ENCODE results near the gene GAREM1. TPM values are rescaled to one million over a fixed set of nuclear protein-coding genes. Genes with fewer than 3 reads are reported as not detected.

GAREM1 gene
- total RNA-seq, 3 donors from 2014 or later: 14.5 to 29.0 (median 19.6) TPM

- peaks cover 5% of the 10 kb centered on the region for H3K4me1 ChIP-seq (ENCODE audit: low read depth)
- H3K9me3 ChIP-seq: no peaks in the 10 kb centered on the region
- DNase-seq: no peak
- no peaks in the 10 kb centered on the region for H3K36me3 ChIP-seq (ENCODE audit: low read depth)
- no peak for TF ChIP-seq CTCF (IDR thresholded peaks at IDR 0.05)
- intact Hi-C loops (cut with DNase I, micrococcal nuclease): no loop called here
- peak; percentile 39 for ATAC-seq
- H3K4me3 ChIP-seq: no peak overlapping the region
Measured at GRCh38 chr18:32258558-32259204, 212.0 kb downstream of the GAREM1 start.

DNA sequence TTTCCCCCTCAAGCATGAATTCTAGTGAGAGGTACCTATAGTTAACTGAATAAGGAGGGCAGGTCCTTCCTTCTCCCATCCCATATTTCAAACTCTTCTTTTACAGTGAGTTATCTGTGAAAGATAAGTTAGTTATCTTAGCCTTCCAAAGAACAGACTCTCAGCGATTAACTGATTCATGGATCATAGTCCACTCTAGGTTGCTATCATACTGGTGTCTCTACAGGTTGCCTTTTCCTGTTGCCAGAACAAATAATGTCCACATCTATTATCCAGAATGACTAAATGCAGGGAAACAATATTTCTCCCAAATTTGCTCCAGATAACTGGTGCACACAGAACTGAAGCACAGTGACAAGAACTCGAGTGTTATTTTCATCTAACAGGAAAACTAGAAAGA lies 212.5 kb downstream of the GAREM1 start:
- Histone ChIP-seq H3K4me3 (no peak overlapping the region), H3K4me1 (ENCODE audit: low read depth) (peaks cover 5% of the 10 kb centered on the region), H3K36me3 (ENCODE audit: low read depth) (no peaks in the 10 kb centered on the region), H3K9me3 (no peaks in the 10 kb centered on the region)
- intact Hi-C loops (cut with DNase I, micrococcal nuclease): no loop called here
- TF ChIP-seq CTCF (IDR thresholded peaks at IDR 0.05): no peak
- DNase-seq (no peak), ATAC-seq (peak; percentile 72)

DNA sequence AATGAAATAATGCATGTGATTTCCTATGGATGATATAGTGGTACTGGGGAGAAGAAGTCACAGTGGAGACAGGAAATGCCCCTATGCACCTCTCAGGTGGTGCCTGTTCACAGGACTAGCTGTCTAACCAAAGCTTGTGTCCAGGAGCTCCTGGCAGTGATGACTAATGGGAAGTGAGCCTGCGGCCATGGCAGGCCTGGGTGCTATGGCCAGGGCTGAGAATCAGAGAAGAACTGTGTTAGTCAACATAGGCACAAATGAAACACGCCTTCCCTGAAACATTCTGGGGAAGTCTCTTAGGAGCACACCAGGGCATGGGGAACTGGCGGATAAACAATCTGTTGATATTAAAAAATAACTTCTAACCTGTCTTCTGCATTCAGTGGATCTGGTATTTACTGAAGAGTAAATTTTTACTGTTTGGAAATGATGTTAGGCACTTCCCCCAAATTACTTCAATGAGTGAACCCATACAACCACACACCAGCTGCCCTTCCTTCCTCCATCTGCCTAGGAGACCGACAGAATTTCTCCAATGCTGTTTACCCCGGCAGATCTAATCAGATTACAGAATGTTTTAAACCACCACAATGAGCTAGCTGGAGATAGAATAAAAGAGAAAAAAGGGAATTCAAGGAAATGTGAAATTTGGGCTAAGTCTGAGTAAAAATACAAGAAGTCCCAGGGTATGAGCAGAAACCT lies 213.4 kb downstream of the GAREM1 start:
- TF ChIP-seq CTCF (IDR thresholded peaks at IDR 0.05): no peak
- intact Hi-C loops (cut with DNase I, micrococcal nuclease): no loop called here
- Histone ChIP-seq H3K9me3 (no peaks in the 10 kb centered on the region), H3K4me3 (no peak overlapping the region), H3K4me1 (ENCODE audit: low read depth) (peaks cover 5% of the 10 kb centered on the region), H3K36me3 (ENCODE audit: low read depth) (no peaks in the 10 kb centered on the region)
- ATAC-seq (no peak), DNase-seq (no peak)

GRCh38 chr18:32255570-32255969 lies 215.1 kb downstream of the GAREM1 start:
- ATAC-seq: no peak
- no peaks in the 10 kb centered on the region for H3K9me3 ChIP-seq
- H3K36me3 ChIP-seq (ENCODE audit: low read depth): no peaks in the 10 kb centered on the region
- H3K4me1 ChIP-seq (ENCODE audit: low read depth): peaks cover 5% of the 10 kb centered on the region
- no peak for DNase-seq
- intact Hi-C loops (cut with DNase I, micrococcal nuclease): no loop called here
- TF ChIP-seq CTCF (IDR thresholded peaks at IDR 0.05): no peak
- H3K4me3 ChIP-seq: no peak overlapping the region

DNA sequence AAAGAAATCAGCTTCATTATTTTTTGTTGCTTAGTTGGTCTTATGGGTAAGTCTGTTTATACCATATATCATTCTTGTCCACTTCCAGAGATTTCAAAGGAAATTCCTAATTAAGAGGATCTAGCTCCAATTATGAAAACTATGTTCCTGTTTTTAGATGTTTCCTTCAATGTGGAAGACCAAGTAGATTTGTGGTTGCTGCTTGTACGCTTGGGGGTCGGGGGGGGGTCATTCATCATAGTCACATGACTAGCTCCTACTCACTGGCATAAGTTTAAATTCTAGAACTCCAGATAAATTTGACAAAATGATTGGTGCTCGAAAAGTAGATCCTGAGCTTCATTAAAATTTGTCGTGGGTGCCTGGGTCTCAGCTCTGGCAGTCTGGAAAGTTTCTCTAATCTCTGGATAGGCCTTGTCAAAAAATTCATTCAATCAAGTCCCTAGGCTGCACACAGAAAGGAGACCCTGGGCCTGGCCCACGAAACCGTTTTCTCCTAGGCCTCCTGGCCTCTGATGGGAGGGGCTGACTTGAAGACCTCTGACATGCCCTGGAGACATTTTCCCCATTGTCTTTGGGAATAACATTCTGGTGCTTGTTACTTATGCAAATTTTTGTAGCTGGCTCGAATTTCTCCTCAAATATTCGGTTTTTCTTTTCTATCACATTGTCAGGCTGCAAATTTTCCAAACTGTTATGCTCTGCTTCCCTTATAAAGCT lies 218.4 kb downstream of the GAREM1 start:
- no peaks in the 10 kb centered on the region for H3K36me3 ChIP-seq (ENCODE audit: low read depth)
- H3K9me3 ChIP-seq: no peaks in the 10 kb centered on the region
- no peak for ATAC-seq
- TF ChIP-seq CTCF (IDR thresholded peaks at IDR 0.05): no peak
- no peak overlapping the region for H3K4me3 ChIP-seq
- no peak for DNase-seq
- intact Hi-C loops (cut with DNase I, micrococcal nuclease): no loop called here
- no peaks in the 10 kb centered on the region for H3K4me1 ChIP-seq (ENCODE audit: low read depth)

Data from mucosa of descending colon (tissue), 3 donors.